ENCODE data around the gene TRMT112. TPM values are rescaled to one million over a fixed set of nuclear protein-coding genes. Genes with fewer than 3 reads are reported as not detected.
A peak's percentile ranks its signal among the peaks of the same experiment; 100 is the strongest.

The TRMT112 gene
- total and polyA plus RNA-seq, 2 of the 4 experiments (the other 2 are of a cell fraction) = 173 to 202 TPM

DNA sequence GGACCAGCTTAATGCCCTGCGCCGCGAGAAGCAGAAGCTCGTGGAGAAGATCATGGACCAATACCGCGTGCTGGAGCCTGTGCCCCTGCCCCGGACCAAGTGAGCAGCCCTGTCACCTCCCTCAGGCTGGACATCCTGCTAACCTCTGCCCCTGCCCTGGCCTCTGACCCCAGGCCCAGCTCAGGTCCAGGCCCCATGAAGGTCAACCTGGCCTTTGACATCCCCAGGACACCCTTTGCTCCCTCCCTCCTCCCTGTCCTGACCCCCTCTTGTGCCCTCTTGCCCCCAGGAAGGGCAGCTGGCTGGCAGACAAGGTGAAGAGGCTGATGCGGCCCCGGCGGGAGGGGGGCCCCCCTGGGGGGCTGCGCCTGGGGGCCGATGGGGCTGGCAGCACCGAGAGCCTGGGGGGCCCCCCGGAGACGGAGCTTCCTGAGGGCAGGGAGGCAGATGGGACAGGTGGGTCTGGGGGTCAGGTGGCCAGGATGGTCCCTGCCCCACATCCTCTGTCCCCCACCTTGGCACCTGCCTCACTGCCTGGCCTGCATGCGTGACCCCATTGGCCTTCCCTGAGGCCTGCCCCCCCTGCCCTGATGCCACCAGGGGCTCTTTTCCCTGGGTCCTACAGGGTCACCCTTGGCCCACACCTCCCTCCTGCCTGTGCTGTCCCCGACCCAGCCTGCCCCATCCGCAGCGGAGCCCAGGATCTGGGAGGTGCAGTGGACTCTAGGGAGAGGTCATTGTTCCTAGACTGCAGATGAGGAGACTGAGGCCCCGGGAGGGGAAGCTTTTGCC lies 36.6 kb upstream of the TRMT112 start:
- Histone ChIP-seq H3K23ac (ENCODE audit: low read depth, low read length) (no peak overlapping the region), H3K9me3 (ENCODE audit: control insufficient read depth, insufficient read depth, low read length) (no peaks in the 10 kb centered on the region), H3K56ac (ENCODE audit: extremely low read depth, insufficient read depth, low read length) (no peak overlapping the region), H3K18ac (ENCODE audit: low read depth, low read length) (no peak overlapping the region), H3K79me1 (ENCODE audit: low read depth in 1 of 2, low read length in 2 of 2) (peaks cover 0 to 18% of the 10 kb centered on the region in 2 experiments; a peak in 3 of 4 replicates), H3K27me3 (ENCODE audit: control insufficient read depth, insufficient read depth, low read length) (no peaks in the 10 kb centered on the region), H3K4me2 (ENCODE audit: low read depth, low read length) (no peak overlapping the region), H4K20me1 (ENCODE audit: insufficient read depth, low read length) (no peaks in the 10 kb centered on the region), H3K9me1 (ENCODE audit: insufficient read depth, low read length) (peaks cover 10% of the 10 kb centered on the region; the same call in 1 of the 2 replicates), H3K36me3 (ENCODE audit: control insufficient read depth, insufficient read depth, low read length) (no peaks in the 10 kb centered on the region), H3K4me3 (ENCODE audit: insufficient read depth, low read depth, low read length) (no peak overlapping the region), H3K27ac (ENCODE audit: insufficient read depth, low read length) (no peak overlapping the region), H3K9ac (ENCODE audit: low read depth, low read length) (no peak overlapping the region), H3K4ac (ENCODE audit: low read depth, low read length) (no peak overlapping the region), H4K5ac (ENCODE audit: low read depth, low read length) (no peak overlapping the region), H2AFZ (replicated peaks; ENCODE audit: low read length, poor library complexity) (no peak overlapping the region), H2AK9ac (replicated peaks; ENCODE audit: low read depth, low read length, poor library complexity) (peak overlapping the region; percentile 26), H3K14ac (replicated peaks; ENCODE audit: low read depth, low read length) (no peak overlapping the region), H4K8ac (ENCODE audit: low read depth in 2 of 2, low read length in 2 of 2) (no peak overlapping the region), H2BK5ac (ENCODE audit: low read depth, low read length, poor library complexity, severe bottlenecking) (no peak overlapping the region), H2BK15ac (ENCODE audit: low read depth, low read length) (no peak overlapping the region), H2BK20ac (ENCODE audit: low read depth, low read length) (no peak overlapping the region), H4K91ac (ENCODE audit: insufficient read depth, low read depth, low read length) (no peak overlapping the region), H2BK120ac (ENCODE audit: low read depth, low read length) (no peak overlapping the region), H2AK5ac (ENCODE audit: low read depth, low read length) (no peak overlapping the region), H3K4me1 (ENCODE audit: control insufficient read depth, insufficient read depth, low read length) (peaks cover 20% of the 10 kb centered on the region)
- POLR2A ChIA-PET (ENCODE audit: unreplicated experiment) = no interaction called here
- BruUV-seq (replicated peaks) = no TSS peak
- CTCF ChIA-PET = interaction anchor here (0.6 to 2.8 kb wide), 3 partner anchors 22 to 53 kb away, joined by 3 to 27 read pairs (median 17); partner anchors contain the start of genes CATSPERZ, PRDX5 and TRMT112
- in situ Hi-C loops (cut with MboI; ENCODE audit: low sequenced_read_pairs) = no loop called here
- DNase-seq (no peak), ATAC-seq (ENCODE audit: low read depth) (no peak)
- 100% methylated on average over 1 of the region's 20 CpGs; no CpG with 5 or more reads in 1 of the 2 experiments for WGBS, 2 experiments (ENCODE audit: extremely low coverage in 2 of 2, insufficient read length in 1 of 2)
- dilution Hi-C loops (cut with HindIII; ENCODE audit: low sequenced_read_pairs, unreplicated experiment) = no loop called here
- intact Hi-C loops (cut with micrococcal nuclease) = no loop called here
- TF ChIP-seq POLR2A (IDR thresholded peaks at IDR 0.05; ENCODE audit: low read depth, low read length) (no peak), CTCF (conservative IDR thresholded peaks at IDR 0.05; ENCODE audit: low read depth, low read length) (no peak), MAZ (IDR thresholded peaks at IDR 0.05; ENCODE audit: borderline replicate concordance, low read depth, low read length) (no peak), RFX5 (IDR thresholded peaks at IDR 0.05; ENCODE audit: low read depth, low read length) (no peak), CHD1 (IDR thresholded peaks at IDR 0.05; ENCODE audit: low read depth, low read length) (no peak), RCOR1 (IDR thresholded peaks at IDR 0.05; ENCODE audit: insufficient replicate concordance, low read length) (no peak)

Data from IMR-90 (cell line).